HCT116 (cell line): ENCODE data around the gene ZNF474. TPM values are rescaled to one million over a fixed set of nuclear protein-coding genes. Genes with fewer than 3 reads are reported as not detected.

Experiments
- ATAC-seq: fragments of 200-7000 bp; cut with Tn5 transposase; 2 replicates; pipeline ENCODE4 v1.9.1; 2020; ENCODE audit warnings: mild to moderate bottlenecking, moderate library complexity
- BruUV-seq: library from RNA; stranded (reverse); fragments of 400-500 nt; replicated peaks from 2 replicates; lab custom pipeline; 2021; lab: Mats Ljungman, UMichigan
- CTCF ChIA-PET: fragments of 300-600 bp; sonication (Branson Sonifier 250); formaldehyde crosslinking; loops from one replicate; lab custom pipeline; 2021; ENCODE audit warnings: antibody characterized with exemption; lab: Charles Lee
- POLR2A ChIA-PET: fragments of 300-600, 350-600 bp; sonication (Branson Sonifier 250); formaldehyde crosslinking; loops from one replicate; lab custom pipeline; 2021; ENCODE audit warnings: antibody characterized with exemption; lab: Charles Lee
- RAD21 ChIA-PET, 2 experiments: fragments of 300-600 bp; sonication (Branson Sonifier 250); formaldehyde crosslinking; loops; one replicate each; lab custom pipeline; 2023; ENCODE audit warnings: low total read pairs in 2 of 2; ENCODE audit not compliant: uncharacterized antibody in 2 of 2, unreplicated experiment in 2 of 2, low non-redundant PET in 1 of 2; lab: Charles Lee
- DNase-seq: peaks from one replicate; pipeline ENCODE4 v3.0.0-alpha.2; 2010; ENCODE audit warnings: low read depth, low spot score
- H2AFZ ChIP-seq: fragments of 200-600 bp; shearing (Covaris generic), sonication (generic); 2 replicates; pipeline ENCODE4 v1.6.1; 2017; ENCODE audit warnings: low read depth, mixed run types, mixed read lengths, antibody characterized with exemption, low read length; ENCODE audit not compliant: poor library complexity, severe bottlenecking
- H3K27ac ChIP-seq: 2 replicates; pipeline ENCODE4 v1.5.1; 2012; ENCODE audit warnings: low read depth, low read length
- H3K27me3 ChIP-seq: fragments of 200-600 bp; sonication (generic); 2 replicates; pipeline ENCODE4 v1.6.1; 2016; ENCODE audit warnings: mixed run types, low read length, mixed read lengths; ENCODE audit not compliant: insufficient read depth
- H3K36me3 ChIP-seq, 2 experiments: fragments of 200-500 bp in 1 of 2; fragments of 200-600 bp in 1 of 2; sonication (Bioruptor generic) in 1 of 2; sonication (generic) in 1 of 2; 2 replicates each; pipeline versions ENCODE4 v1.5.1 to v1.6.1; 2014 to 2016; ENCODE audit warnings: low read length in 2 of 2, inconsistent platforms in 1 of 2, mixed read lengths in 1 of 2, mixed run types in 1 of 2; ENCODE audit not compliant: insufficient read depth in 2 of 2, control insufficient read depth in 1 of 2
- H3K4me1 ChIP-seq, 2 experiments: fragments of 200-600 bp in 1 of 2; sonication (generic) in 1 of 2; 2 replicates each; pipeline versions ENCODE4 v1.5.1 to v1.6.1; 2012 to 2017; ENCODE audit warnings: low read length in 2 of 2, inconsistent platforms in 1 of 2, mild to moderate bottlenecking in 1 of 2, mixed read lengths in 1 of 2, mixed run types in 1 of 2, moderate library complexity in 1 of 2; ENCODE audit not compliant: insufficient read depth in 2 of 2, control insufficient read depth in 1 of 2
- H3K4me2 ChIP-seq: fragments of 200-600 bp; sonication (generic); 2 replicates; pipeline ENCODE4 v1.6.1; 2017; ENCODE audit warnings: mixed run types, low read length, mixed read lengths
- H3K4me3 ChIP-seq, 2 experiments: fragments of 200-600 bp in 1 of 2; sonication (generic) in 1 of 2; replicated peaks in 1 of 2; 2 replicates each; pipeline ENCODE4 v1.5.1; 2011 to 2016; ENCODE audit warnings: low read length in 2 of 2, control low read depth in 1 of 2, low read depth in 1 of 2, mild to moderate bottlenecking in 1 of 2, mixed read lengths in 1 of 2, mixed run types in 1 of 2
- H3K79me2 ChIP-seq: fragments of 200-600 bp; sonication (generic); 2 replicates; pipeline ENCODE4 v1.6.1; 2017; ENCODE audit warnings: mild to moderate bottlenecking, mixed run types, low read length, moderate library complexity, mixed read lengths; ENCODE audit not compliant: insufficient read depth
- H3K9ac ChIP-seq: fragments of 200-600 bp; sonication (generic); 2 replicates; pipeline ENCODE4 v1.6.1; 2016; ENCODE audit warnings: low read length, mixed read lengths
- H3K9me2 ChIP-seq: fragments of 200-600 bp; sonication (generic), shearing (Covaris generic); 2 replicates; pipeline ENCODE4 v1.6.1; 2017; ENCODE audit warnings: mixed run types, mild to moderate bottlenecking, moderate library complexity; ENCODE audit not compliant: insufficient read depth
- H3K9me3 ChIP-seq, 2 experiments: fragments of 200-500 bp in 1 of 2; fragments of 200-600 bp in 1 of 2; sonication (Bioruptor generic) in 1 of 2; sonication (generic) in 1 of 2; 2 replicates each; pipeline ENCODE4 v1.6.1; 2014 to 2017; ENCODE audit warnings: low read length in 2 of 2, mixed read lengths in 2 of 2, inconsistent platforms in 1 of 2, low read depth in 1 of 2, mild to moderate bottlenecking in 1 of 2, mixed run types in 1 of 2, moderate library complexity in 1 of 2; ENCODE audit not compliant: control insufficient read depth in 1 of 2, insufficient read depth in 1 of 2
- H4K20me1 ChIP-seq: fragments of 200-600 bp; sonication (generic), shearing (Covaris generic); 2 replicates; pipeline ENCODE4 v1.6.1; 2017; ENCODE audit warnings: mixed run types, mild to moderate bottlenecking, moderate library complexity; ENCODE audit not compliant: insufficient read depth
- ATF3 ChIP-seq: IDR thresholded peaks from 2 replicates; pipeline ENCODE4 v1.6.1; 2012
- CEBPB ChIP-seq: IDR thresholded peaks from 2 replicates; pipeline ENCODE4 v1.6.1; 2012; ENCODE audit warnings: low read depth
- CTCF ChIP-seq, 3 experiments: fragments of 200-600 bp in 1 of 3; sonication (generic) in 1 of 3; IDR thresholded peaks in 2 of 3; conservative IDR thresholded peaks in 1 of 3; 2 replicates each; pipeline ENCODE4 v1.5.1; 2012 to 2017; ENCODE audit warnings: low read depth in 2 of 3, low read length in 2 of 3, antibody characterized with exemption in 1 of 3, borderline replicate concordance in 1 of 3, control low read depth in 1 of 3, mild to moderate bottlenecking in 1 of 3, mixed read lengths in 1 of 3, mixed run types in 1 of 3, moderate library complexity in 1 of 3; ENCODE audit not compliant: insufficient read depth in 1 of 3
- EGR1 ChIP-seq: IDR thresholded peaks from 2 replicates; pipeline ENCODE4 v1.6.1; 2012; ENCODE audit warnings: low read depth
- ELF1 ChIP-seq: IDR thresholded peaks from 2 replicates; pipeline ENCODE4 v1.6.1; 2012; ENCODE audit warnings: low read depth, borderline replicate concordance
- EZH2 ChIP-seq: fragments of 200-600 bp; sonication (generic); IDR thresholded peaks from 2 replicates; pipeline ENCODE4 v1.6.1; 2017; ENCODE audit warnings: antibody characterized with exemption, mixed run types
- EZH2phosphoT487 ChIP-seq: fragments of 200-600 bp; IDR thresholded peaks from 2 replicates; pipeline ENCODE4 v1.6.1; 2018; ENCODE audit warnings: antibody characterized with exemption, borderline replicate concordance
- FOSL1 ChIP-seq: IDR thresholded peaks from 2 replicates; pipeline ENCODE4 v1.6.1; 2012; ENCODE audit warnings: low read depth
- JUND ChIP-seq: IDR thresholded peaks from 2 replicates; pipeline ENCODE4 v1.6.1; 2012
- MAX ChIP-seq: IDR thresholded peaks from 2 replicates; pipeline ENCODE4 v1.6.1; 2012
- POLR2A ChIP-seq: IDR thresholded peaks from 2 replicates; pipeline ENCODE4 v1.7.0; 2011; ENCODE audit warnings: borderline replicate concordance; ENCODE audit not compliant: insufficient read depth, insufficient read length; ENCODE audit errors: extremely low read depth
- POLR2AphosphoS5 ChIP-seq: IDR thresholded peaks from 2 replicates; pipeline ENCODE4 v1.6.1; 2011; ENCODE audit warnings: mild to moderate bottlenecking, low read depth, low read length, moderate library complexity
- RAD21 ChIP-seq: IDR thresholded peaks from 2 replicates; pipeline ENCODE4 v1.6.1; 2012; ENCODE audit warnings: low read depth, mild to moderate bottlenecking
- SRF ChIP-seq: IDR thresholded peaks from 2 replicates; pipeline ENCODE4 v1.6.1; 2012; ENCODE audit warnings: low read depth
- TCF7L2 ChIP-seq: IDR thresholded peaks from 2 replicates; pipeline ENCODE4 v1.7.0; 2011; ENCODE audit warnings: borderline replicate concordance, inconsistent platforms; ENCODE audit not compliant: insufficient read depth, insufficient read length; ENCODE audit errors: extremely low read depth
- ZBTB33 ChIP-seq: IDR thresholded peaks from 2 replicates; pipeline ENCODE4 v1.6.1; 2011; ENCODE audit warnings: mild to moderate bottlenecking, low read length, moderate library complexity; ENCODE audit not compliant: insufficient replicate concordance; ENCODE audit errors: extremely low read depth
- ZFX ChIP-seq: fragments of 450-650 bp; IDR thresholded peaks from 2 replicates; pipeline ENCODE4 v1.6.1; 2017
- ZNF274 ChIP-seq: fragments of 200-500 bp; sonication (Bioruptor generic); IDR thresholded peaks from 2 replicates; pipeline ENCODE4 v1.6.1; 2014; ENCODE audit warnings: mild to moderate bottlenecking, low read depth, low read length, inconsistent platforms
- intact Hi-C: fragments of 100-400 bp; cut with micrococcal nuclease; formaldehyde crosslinking; loops from 2 replicates; pipeline ENCODE4 v1.10.0; 2022
- total RNA-seq: library from RNA; stranded (reverse); gene quantifications from one replicate; pipeline ENCODE4 v1.2.1, GENCODE V29; 2021; ENCODE audit not compliant: unreplicated experiment

The ZNF474 gene
- total RNA-seq, 1 experiment from 2014 or later: 0.37 TPM

- Histone ChIP-seq H3K36me3 (no peaks in the 10 kb centered on the region), H3K9me2 (no peaks in the 10 kb centered on the region), H3K4me3 (no peak overlapping the region), H3K79me2 (no peaks in the 10 kb centered on the region), H3K9ac (no peak overlapping the region), H3K27me3 (no peaks in the 10 kb centered on the region), H3K9me3 (no peaks in the 10 kb centered on the region), H3K4me2 (no peak overlapping the region), H3K4me1 (no peaks in the 10 kb centered on the region), H3K27ac (no peak overlapping the region), H2AFZ (no peak overlapping the region), H4K20me1 (no peaks in the 10 kb centered on the region)
- ChIA-PET POLR2A (no interaction called here), RAD21 (no interaction called here), CTCF (no interaction called here)
- ATAC-seq: no peak
- BruUV-seq: no TSS peak
- no peak for TF ChIP-seq JUND
- TF ChIP-seq EGR1: no peak
- intact Hi-C loops: no loop called here
- DNase-seq: no peak
These were observed 53.9 kb downstream of the ZNF474 start for GRCh38 chr5:122183098-122183787.

GRCh38 chr5:122183788-122184170, 54.4 kb downstream of the ZNF474 start:
- no peaks in the 10 kb centered on the region for H3K36me3 ChIP-seq
- no peaks in the 10 kb centered on the region for H3K27me3 ChIP-seq
- ATAC-seq: no peak
- RAD21 ChIA-PET: no interaction called here
- H3K9me2 ChIP-seq: no peaks in the 10 kb centered on the region
- no TSS peak for BruUV-seq
- CTCF ChIA-PET: no interaction called here
- H2AFZ ChIP-seq: no peak overlapping the region
- H3K4me1 ChIP-seq: no peaks in the 10 kb centered on the region
- H3K9ac ChIP-seq: no peak overlapping the region
- H3K9me3 ChIP-seq: no peaks in the 10 kb centered on the region
- intact Hi-C loops: no loop called here
- no peak for DNase-seq
- POLR2A ChIA-PET: no interaction called here
- no peak overlapping the region for H3K4me2 ChIP-seq
- H3K27ac ChIP-seq: no peak overlapping the region
- no peaks in the 10 kb centered on the region for H3K79me2 ChIP-seq
- no peak overlapping the region for H3K4me3 ChIP-seq
- H4K20me1 ChIP-seq: no peaks in the 10 kb centered on the region
- no peak for TF ChIP-seq POLR2AphosphoS5
- no peak for TF ChIP-seq SRF
- no peak for TF ChIP-seq FOSL1
- no peak for TF ChIP-seq TCF7L2
- no peak for TF ChIP-seq EGR1
- no peak for TF ChIP-seq CEBPB
- no peak for TF ChIP-seq ZNF274
- no peak for TF ChIP-seq POLR2A
- no peak for TF ChIP-seq ZBTB33
- TF ChIP-seq EZH2phosphoT487: no peak
- TF ChIP-seq ATF3: no peak
- no peak for TF ChIP-seq ELF1
- TF ChIP-seq MAX: no peak
- no peak for TF ChIP-seq RAD21
- no peak for TF ChIP-seq EZH2
- no peak for TF ChIP-seq CTCF (IDR thresholded peaks at IDR 0.05 in 2 of 3, conservative IDR thresholded peaks at IDR 0.05 in 1 of 3; ENCODE audit: borderline replicate concordance in 1 of 3, insufficient read depth in 1 of 3, low read depth in 2 of 3, low read length in 2 of 3)
- no peak for TF ChIP-seq ZFX
